ENCODE measurements around the gene CTDSP2.
"Not testable (repeated sequence)": the region's sequence is repeated elsewhere in the genome, so short reads cannot be mapped to it uniquely, and the experiment has no call there.

Gene CTDSP2

DNA sequence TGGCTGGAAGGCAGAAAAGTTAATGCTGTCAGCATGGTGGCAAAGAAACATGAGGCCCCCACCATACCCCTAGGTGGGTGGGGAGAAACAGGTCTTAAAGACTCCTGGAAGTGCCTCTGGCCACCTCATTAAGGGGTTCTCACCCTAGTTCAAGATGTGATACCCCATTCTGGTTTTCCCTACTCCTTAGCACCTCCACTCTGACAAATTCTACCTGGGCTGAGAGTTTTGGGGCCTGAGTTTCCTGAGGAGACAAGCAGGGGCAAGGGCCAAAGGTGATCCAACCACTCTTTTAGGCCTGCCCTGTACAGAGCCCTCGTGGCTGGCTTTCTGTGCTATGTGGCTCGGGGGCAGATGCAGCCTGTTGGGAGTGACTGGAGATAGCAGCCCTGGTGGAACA, 20.1 kb downstream of the CTDSP2 start:
- H3K4me1 ChIP-seq (ENCODE audit: insufficient read depth, low read length), result no peaks in the 10 kb centered on the region
- H3K4me3 ChIP-seq (ENCODE audit: low read length), result no peak overlapping the region
- H3K9me3 ChIP-seq (ENCODE audit: insufficient read depth, low read depth, low read length), result no peaks in the 10 kb centered on the region
- no peaks in the 10 kb centered on the region for H3K27me3 ChIP-seq (ENCODE audit: insufficient read depth, low read length)
- H3K36me3 ChIP-seq (ENCODE audit: insufficient read depth, low read depth, low read length), result peaks cover 83% of the 10 kb centered on the region
- H3K27ac ChIP-seq (ENCODE audit: low read length), result no peak overlapping the region
- no peak overlapping the region for H3K9ac ChIP-seq (ENCODE audit: low read depth, low read length)

DNA sequence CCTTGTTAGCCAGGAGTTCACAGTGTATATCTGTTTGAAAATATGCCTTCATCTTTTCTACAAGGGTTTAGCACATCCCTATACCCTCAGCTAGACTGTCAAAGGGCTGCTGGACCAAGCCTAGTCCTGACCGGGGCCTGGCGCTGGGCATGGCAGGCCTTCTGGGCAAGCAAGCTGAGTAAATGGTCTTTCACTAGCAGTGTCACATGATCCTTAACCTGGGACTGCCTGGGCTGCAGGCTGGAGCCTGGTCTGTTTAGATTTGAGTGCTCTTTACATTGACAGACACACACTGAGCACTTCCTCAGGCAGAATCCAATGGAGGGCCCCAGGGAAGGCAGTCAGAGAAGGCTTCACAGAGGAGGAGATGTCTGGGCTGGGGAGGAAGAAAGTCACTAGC, 21.1 kb downstream of the CTDSP2 start:
- no peaks in the 10 kb centered on the region for H3K27me3 ChIP-seq (ENCODE audit: insufficient read depth, low read length)
- peaks cover 92% of the 10 kb centered on the region for H3K36me3 ChIP-seq (ENCODE audit: insufficient read depth, low read depth, low read length)
- no peaks in the 10 kb centered on the region for H3K4me1 ChIP-seq (ENCODE audit: insufficient read depth, low read length)
- H3K9ac ChIP-seq (ENCODE audit: low read depth, low read length), result no peak overlapping the region
- H3K4me3 ChIP-seq (ENCODE audit: low read length), result no peak overlapping the region
- H3K27ac ChIP-seq (ENCODE audit: low read length), result no peak overlapping the region
- no peaks in the 10 kb centered on the region for H3K9me3 ChIP-seq (ENCODE audit: insufficient read depth, low read depth, low read length)

DNA sequence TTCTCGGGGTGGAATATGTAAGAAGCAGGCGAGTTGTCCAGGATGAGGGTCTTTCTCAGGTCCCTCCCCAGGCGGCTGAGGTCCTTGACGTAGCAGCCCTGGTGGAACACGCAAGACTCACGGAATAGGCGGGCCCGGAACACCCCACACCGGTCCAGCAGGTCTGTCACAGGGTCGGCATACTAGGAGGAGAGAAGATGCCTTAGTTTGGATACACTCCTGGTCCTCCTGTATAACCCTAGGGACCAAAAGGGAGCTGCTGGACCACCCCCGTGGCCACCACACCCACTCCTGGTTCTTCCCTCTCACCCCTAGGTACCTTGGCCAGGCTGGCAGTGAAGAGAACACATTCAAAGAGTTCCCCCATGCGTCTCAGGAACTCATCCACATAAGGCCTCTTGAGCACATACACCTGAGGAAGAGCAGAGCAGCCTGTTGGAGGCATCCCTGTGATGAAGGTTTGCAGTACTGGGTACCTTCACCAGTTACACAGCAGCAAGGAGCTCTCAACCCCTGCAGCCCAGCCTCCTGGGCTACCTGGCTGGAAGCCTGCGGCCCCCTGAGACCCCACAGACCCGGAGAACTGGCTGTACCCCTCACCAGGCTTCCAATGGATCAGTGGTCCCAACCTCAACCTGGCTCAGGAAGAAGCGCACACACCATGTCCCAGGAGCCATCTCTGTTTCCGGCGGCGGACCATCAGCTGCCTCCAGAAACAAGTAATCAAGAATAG, 22.5 kb downstream of the CTDSP2 start:
- Histone ChIP-seq H3K4me1 (ENCODE audit: insufficient read depth, low read length) (no peaks in the 10 kb centered on the region), H3K27ac (ENCODE audit: low read length) (no peak overlapping the region), H3K9me3 (ENCODE audit: insufficient read depth, low read depth, low read length) (no peaks in the 10 kb centered on the region), H3K9ac (ENCODE audit: low read depth, low read length) (no peak overlapping the region), H3K4me3 (ENCODE audit: low read length) (no peak overlapping the region), H3K36me3 (ENCODE audit: insufficient read depth, low read depth, low read length) (peaks cover 86% of the 10 kb centered on the region), H3K27me3 (ENCODE audit: insufficient read depth, low read length) (no peaks in the 10 kb centered on the region)

DNA sequence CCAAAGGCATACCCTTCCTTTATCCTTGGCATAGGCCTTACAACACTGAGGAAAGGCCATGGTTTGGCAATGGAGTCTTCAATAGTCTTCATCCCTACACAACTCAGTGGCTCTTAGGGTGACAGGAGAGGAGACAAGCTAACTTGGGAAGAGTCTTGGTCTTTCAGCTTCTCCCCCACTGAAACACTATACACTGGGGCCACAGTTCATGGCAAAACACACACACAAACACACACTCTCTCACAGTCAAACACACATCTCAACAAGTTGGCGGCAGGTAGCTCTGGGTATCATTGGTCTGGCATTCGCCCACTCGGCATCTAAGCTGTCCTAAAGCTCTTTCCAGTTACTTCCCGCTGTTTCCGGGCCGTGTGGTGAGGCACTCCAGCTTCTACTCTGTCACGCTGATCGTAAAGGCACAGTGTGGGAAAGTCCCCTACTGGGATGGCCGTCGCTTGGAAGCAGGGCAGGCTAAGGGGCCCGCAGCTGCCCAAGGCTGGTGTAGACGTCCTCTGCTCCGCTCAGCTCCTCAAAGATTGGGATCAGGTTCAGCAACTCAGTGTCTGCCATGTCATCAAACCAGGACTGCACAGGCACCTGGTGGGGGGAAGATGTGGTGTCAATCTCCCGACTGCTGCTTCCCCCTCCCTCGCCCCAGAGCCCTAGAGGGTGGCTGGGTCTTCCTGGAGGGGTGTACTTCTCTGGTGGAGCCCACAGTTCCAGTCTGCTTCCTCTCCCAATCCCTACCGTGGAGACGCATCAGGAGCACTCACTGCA, 23.2 kb downstream of the CTDSP2 start:
- H3K4me1 ChIP-seq (ENCODE audit: insufficient read depth, low read length), result no peaks in the 10 kb centered on the region
- H3K9ac ChIP-seq (ENCODE audit: low read depth, low read length), result no peak overlapping the region
- H3K9me3 ChIP-seq (ENCODE audit: insufficient read depth, low read depth, low read length), result no peaks in the 10 kb centered on the region
- H3K27me3 ChIP-seq (ENCODE audit: insufficient read depth, low read length), result no peaks in the 10 kb centered on the region
- H3K4me3 ChIP-seq (ENCODE audit: low read length), result no peak overlapping the region
- H3K27ac ChIP-seq (ENCODE audit: low read length), result no peak overlapping the region
- peaks cover 79% of the 10 kb centered on the region for H3K36me3 ChIP-seq (ENCODE audit: insufficient read depth, low read depth, low read length)

DNA sequence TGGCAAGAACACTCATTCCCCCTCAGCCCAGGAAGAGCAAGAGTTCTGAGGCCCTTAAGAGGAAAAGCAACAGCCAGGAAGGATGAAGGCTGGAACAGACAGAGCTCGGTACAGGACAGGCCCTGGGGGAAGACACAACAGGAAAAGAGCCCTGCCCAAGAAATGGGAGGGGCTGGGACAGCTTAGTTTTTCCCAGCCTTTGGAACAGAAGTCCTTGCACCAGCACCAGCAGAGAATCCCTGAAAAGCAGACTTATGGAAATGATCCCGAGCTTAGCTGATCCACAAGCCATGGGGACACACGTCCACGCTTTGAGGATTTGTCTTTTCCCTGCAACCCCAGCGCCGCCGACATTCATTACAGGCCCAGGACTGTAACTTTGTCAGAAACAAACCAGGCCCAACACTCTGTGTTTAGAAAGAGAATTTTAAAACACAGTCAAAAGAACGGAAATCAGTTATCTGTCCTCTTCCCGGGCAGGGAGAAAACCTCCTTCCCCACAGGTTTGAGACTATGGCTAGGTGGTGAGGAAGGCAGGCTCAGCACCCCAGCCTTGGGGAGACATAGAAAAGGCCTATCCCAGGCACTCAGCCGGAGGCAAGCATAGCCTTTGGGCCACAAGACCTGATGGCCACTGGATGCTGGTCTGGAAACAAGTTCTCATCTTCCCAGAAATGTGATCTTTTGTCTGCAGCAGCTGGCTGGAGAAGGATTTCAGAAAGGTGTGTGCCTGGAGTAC, 24.0 kb downstream of the CTDSP2 start:
- no peaks in the 10 kb centered on the region for H3K27me3 ChIP-seq (ENCODE audit: insufficient read depth, low read length)
- no peaks in the 10 kb centered on the region for H3K9me3 ChIP-seq (ENCODE audit: insufficient read depth, low read depth, low read length)
- H3K4me1 ChIP-seq (ENCODE audit: insufficient read depth, low read length), result no peaks in the 10 kb centered on the region
- peaks cover 72% of the 10 kb centered on the region for H3K36me3 ChIP-seq (ENCODE audit: insufficient read depth, low read depth, low read length)
- H3K9ac ChIP-seq (ENCODE audit: low read depth, low read length), result no peak overlapping the region
- no peak overlapping the region for H3K27ac ChIP-seq (ENCODE audit: low read length)
- no peak overlapping the region for H3K4me3 ChIP-seq (ENCODE audit: low read length)

DNA sequence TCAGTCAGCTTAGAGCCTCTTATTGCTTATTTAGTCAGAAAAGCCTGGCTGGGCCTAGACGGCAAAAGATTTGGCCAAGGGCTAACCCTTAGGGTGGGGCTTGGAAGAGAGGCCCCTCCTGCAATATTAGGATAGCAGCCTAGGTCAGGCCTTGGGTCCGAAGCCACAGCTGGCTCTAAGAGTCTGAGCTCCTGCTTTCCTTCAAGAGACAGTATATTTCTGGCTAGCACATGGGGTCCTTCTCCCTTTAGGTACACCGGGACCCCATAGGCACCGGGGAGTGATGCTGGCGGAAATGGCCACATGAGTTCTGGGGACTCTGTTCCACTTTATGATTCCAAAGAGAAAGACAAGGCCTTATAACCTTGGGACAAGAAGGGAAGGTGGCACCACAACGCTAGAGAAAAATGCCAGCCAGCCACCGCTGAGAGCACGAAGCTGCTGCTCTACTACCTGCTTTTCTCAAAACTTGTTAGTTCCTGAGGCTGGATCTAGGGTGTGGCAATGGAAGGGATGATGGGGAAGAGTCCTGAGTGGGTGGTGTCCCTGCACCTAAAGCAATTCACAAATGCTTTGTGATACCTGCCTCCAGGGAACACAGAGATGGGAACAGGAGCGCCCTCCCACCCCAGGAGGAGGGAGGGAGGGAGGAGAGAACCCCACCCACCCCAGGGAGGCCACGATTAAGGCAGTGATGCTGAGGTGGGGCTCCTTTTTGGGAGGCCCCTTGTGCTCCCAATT, 24.9 kb downstream of the CTDSP2 start:
- H3K27me3 ChIP-seq (ENCODE audit: insufficient read depth, low read length), result no peaks in the 10 kb centered on the region
- peaks cover 63% of the 10 kb centered on the region for H3K36me3 ChIP-seq (ENCODE audit: insufficient read depth, low read depth, low read length)
- H3K27ac ChIP-seq (ENCODE audit: low read length), result no peak overlapping the region
- H3K4me1 ChIP-seq (ENCODE audit: insufficient read depth, low read length), result no peaks in the 10 kb centered on the region
- H3K9me3 ChIP-seq (ENCODE audit: insufficient read depth, low read depth, low read length), result no peaks in the 10 kb centered on the region
- H3K9ac ChIP-seq (ENCODE audit: low read depth, low read length), result no peak overlapping the region
- no peak overlapping the region for H3K4me3 ChIP-seq (ENCODE audit: low read length)

DNA sequence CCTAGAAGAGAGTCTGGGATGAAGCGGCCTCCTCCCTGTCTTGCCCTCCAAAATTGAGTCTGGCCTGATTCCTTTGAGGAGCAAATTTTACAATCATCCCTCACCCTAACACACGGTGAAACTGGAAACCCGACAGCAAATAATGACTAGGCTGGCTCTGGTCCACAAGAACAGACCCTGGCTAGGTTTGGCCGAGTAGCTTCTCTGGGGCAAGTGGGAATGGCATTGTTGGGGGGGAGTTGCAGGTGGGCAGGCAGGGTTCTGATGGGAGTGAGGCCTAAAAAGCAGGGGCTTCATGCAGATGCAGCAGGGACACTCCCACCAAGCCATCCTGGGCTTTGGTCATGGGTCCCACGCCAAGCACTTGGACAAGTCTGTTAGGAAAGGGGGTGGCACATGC, 25.5 kb downstream of the CTDSP2 start:
- not testable (repeated sequence) for H3K4me3 ChIP-seq (ENCODE audit: low read length); H3K27ac ChIP-seq (ENCODE audit: low read length); H3K4me1 ChIP-seq (ENCODE audit: insufficient read depth, low read length); H3K9ac ChIP-seq (ENCODE audit: low read depth, low read length); H3K9me3 ChIP-seq (ENCODE audit: insufficient read depth, low read depth, low read length); H3K27me3 ChIP-seq (ENCODE audit: insufficient read depth, low read length)
- H3K36me3 ChIP-seq (ENCODE audit: insufficient read depth, low read depth, low read length), result peaks cover 57% of the 10 kb centered on the region

DNA sequence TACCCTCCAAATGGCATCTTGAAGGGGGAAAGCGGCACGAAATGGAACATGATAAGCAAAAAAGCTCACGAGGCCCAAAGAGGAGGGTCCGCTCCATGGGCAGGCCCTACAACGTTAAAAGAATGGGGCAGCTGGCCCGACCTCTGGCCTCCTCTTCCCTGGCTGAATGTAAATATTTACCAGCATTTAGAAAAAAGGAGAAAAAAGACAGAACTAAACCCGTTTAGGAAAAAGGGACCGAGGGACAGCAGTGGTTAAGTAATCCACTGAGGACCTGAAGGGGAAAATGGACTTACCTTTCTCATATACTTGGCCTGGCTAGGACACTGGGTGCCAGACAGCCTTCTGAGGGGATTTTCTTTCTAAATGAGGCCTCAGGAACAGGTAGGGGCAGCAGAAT, 26.4 kb downstream of the CTDSP2 start:
- peaks cover 48% of the 10 kb centered on the region for H3K36me3 ChIP-seq (ENCODE audit: insufficient read depth, low read depth, low read length)
- H3K27me3 ChIP-seq (ENCODE audit: insufficient read depth, low read length); H3K4me1 ChIP-seq (ENCODE audit: insufficient read depth, low read length); H3K4me3 ChIP-seq (ENCODE audit: low read length); H3K27ac ChIP-seq (ENCODE audit: low read length); H3K9me3 ChIP-seq (ENCODE audit: insufficient read depth, low read depth, low read length); H3K9ac ChIP-seq (ENCODE audit: low read depth, low read length): not testable (repeated sequence)

DNA sequence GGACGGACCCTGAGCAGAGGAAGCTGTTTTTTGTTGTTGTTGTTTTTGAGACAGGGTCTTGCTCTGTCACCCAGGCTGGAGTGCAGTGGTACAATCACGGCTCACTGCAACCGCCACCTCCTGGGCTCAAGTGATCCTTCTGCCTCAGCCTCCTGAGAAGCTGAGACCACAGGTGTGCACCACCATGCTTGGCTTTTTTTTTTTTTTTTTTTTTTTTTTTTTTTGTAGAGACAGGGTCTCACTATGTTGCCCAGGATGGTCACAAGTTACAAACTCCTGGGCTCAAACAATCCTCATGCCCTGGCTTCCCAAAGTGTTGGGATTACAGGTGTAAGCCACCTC, 28.6 kb downstream of the CTDSP2 start:
- H3K9me3 ChIP-seq (ENCODE audit: insufficient read depth, low read depth, low read length); H3K9ac ChIP-seq (ENCODE audit: low read depth, low read length); H3K4me1 ChIP-seq (ENCODE audit: insufficient read depth, low read length); H3K27me3 ChIP-seq (ENCODE audit: insufficient read depth, low read length); H3K27ac ChIP-seq (ENCODE audit: low read length); H3K4me3 ChIP-seq (ENCODE audit: low read length): not testable (repeated sequence)
- H3K36me3 ChIP-seq (ENCODE audit: insufficient read depth, low read depth, low read length), result peaks cover 26% of the 10 kb centered on the region

DNA sequence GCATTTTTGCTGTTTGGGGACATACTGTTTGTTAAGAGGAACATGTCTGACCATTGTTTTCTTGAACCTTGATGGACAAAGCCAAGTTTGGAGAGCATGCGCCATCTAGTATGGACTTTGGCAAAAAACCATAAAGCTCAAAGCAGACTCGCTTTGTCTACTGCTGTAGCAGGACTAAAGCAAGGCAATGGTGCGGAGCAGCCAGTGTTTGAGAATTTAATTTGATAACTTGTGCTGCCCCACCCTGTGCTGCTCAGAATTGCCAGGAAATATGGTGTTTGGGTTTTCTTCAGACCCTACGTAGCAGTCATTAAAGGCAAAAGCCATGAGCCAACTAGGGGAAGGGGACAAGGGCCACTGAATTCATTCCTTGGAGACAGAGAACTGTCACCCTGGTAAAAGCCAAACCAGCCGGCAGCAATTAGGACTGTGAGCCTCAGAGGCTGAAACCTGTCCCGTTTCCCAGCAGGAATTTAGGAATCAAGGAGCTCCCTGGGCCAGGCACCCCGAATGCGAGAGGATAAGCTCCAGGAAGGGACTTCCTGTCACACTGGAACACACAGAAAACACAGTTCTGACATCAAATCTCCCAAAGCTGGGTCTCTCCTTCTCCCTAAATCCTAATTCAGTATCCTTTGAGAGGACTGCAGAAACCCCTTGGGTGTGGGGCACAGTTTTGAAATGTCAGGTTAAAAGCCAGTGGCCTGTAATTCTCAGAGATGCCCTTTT, 29.1 kb downstream of the CTDSP2 start:
- Histone ChIP-seq H3K27me3 (ENCODE audit: insufficient read depth, low read length) (no peaks in the 10 kb centered on the region), H3K36me3 (ENCODE audit: insufficient read depth, low read depth, low read length) (peaks cover 21% of the 10 kb centered on the region), H3K9me3 (ENCODE audit: insufficient read depth, low read depth, low read length) (no peaks in the 10 kb centered on the region), H3K4me3 (ENCODE audit: low read length) (no peak overlapping the region), H3K27ac (ENCODE audit: low read length) (no peak overlapping the region), H3K9ac (ENCODE audit: low read depth, low read length) (no peak overlapping the region), H3K4me1 (ENCODE audit: insufficient read depth, low read length) (no peaks in the 10 kb centered on the region)

DNA sequence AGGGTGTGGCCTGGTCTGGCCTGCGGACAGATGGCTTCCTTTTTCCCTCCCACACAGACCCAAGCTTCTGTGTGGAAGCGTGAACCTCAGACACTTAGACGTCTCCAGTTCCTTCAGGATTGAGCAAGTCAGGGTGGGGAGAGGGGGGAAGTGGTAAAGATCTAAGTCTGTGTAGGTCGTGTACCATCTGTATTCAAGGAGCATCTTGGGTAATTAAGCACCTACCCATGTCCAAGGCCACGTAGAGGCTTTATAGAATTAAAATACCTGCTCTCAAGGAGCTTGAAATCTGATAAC, 29.7 kb downstream of the CTDSP2 start:
- Histone ChIP-seq H3K27me3 (ENCODE audit: insufficient read depth, low read length) (no peaks in the 10 kb centered on the region), H3K4me3 (ENCODE audit: low read length) (no peak overlapping the region), H3K9me3 (ENCODE audit: insufficient read depth, low read depth, low read length) (no peaks in the 10 kb centered on the region), H3K27ac (ENCODE audit: low read length) (no peak overlapping the region), H3K4me1 (ENCODE audit: insufficient read depth, low read length) (no peaks in the 10 kb centered on the region), H3K9ac (ENCODE audit: low read depth, low read length) (no peak overlapping the region), H3K36me3 (ENCODE audit: insufficient read depth, low read depth, low read length) (peaks cover 15% of the 10 kb centered on the region)

All from iPS-20b (cell line).